HepG2 (cell line): ENCODE results near the gene CBL. TPM values are rescaled to one million over a fixed set of nuclear protein-coding genes. Genes with fewer than 3 reads are reported as not detected.

Experiments
- ATAC-seq: fragments of 200-7000 bp; cut with Tn5 transposase; 3 replicates; pipeline ENCODE4 v1.9.1; 2020; ENCODE audit warnings: mild to moderate bottlenecking, moderate library complexity
- BruUV-seq: library from RNA; stranded (reverse); fragments of 400-500 nt; replicated peaks from 2 replicates; lab custom pipeline; 2021; lab: Mats Ljungman, UMichigan
- CTCF ChIA-PET: fragments of 300-600 bp; formaldehyde crosslinking; extraction: SDS; loops from one replicate; lab custom pipeline; 2021; ENCODE audit warnings: low total read pairs, inconsistent platforms, low intra/inter-chr PET ratio; lab: Yijun Ruan, JAX
- POLR2A ChIA-PET: fragments of 350-600 bp; sonication (Branson Sonifier 250); formaldehyde crosslinking; loops from one replicate; lab custom pipeline; 2020; ENCODE audit warnings: antibody characterized with exemption, inconsistent platforms; lab: Yijun Ruan, JAX
- DNase-seq: peaks from one replicate; pipeline ENCODE4 v3.0.0-alpha.2; 2015; ENCODE audit warnings: low spot score
- FAIRE-seq: peaks from 3 replicates; lab custom pipeline; 2011; peaks lifted over from hg19 to GRCh38; lab: Jason Lieb, UNC
- H2AFZ ChIP-seq: one replicate; pipeline ENCODE4 v1.6.1; 2011; ENCODE audit warnings: low read length, inconsistent platforms
- H3K27ac ChIP-seq: fragments of 300-600 bp; 3 replicates; pipeline ENCODE4 v1.8.0; 2011; ENCODE audit warnings: mixed run types, mild to moderate bottlenecking, mixed read lengths, low read length, inconsistent platforms; ENCODE audit not compliant: insufficient read depth; ENCODE audit errors: extremely low read length
- H3K27me3 ChIP-seq, 2 experiments: fragments of 200-600 bp in 1 of 2; 2 replicates in 1 of 2; 3 replicates in 1 of 2; pipeline versions ENCODE4 v1.6.0 to v1.8.0; 2011; ENCODE audit warnings: low read length in 2 of 2, mild to moderate bottlenecking in 2 of 2, moderate library complexity in 2 of 2, inconsistent platforms in 1 of 2; ENCODE audit not compliant: insufficient read depth in 2 of 2, control insufficient read depth in 1 of 2
- H3K36me3 ChIP-seq, 2 experiments: fragments of 200-600 bp in 1 of 2; replicated peaks in 1 of 2; 2 replicates in 1 of 2; 3 replicates in 1 of 2; pipeline versions ENCODE4 v1.5.1 to v1.8.0; 2011; ENCODE audit warnings: low read length in 2 of 2, inconsistent platforms in 1 of 2; ENCODE audit not compliant: insufficient read depth in 2 of 2, control insufficient read depth in 1 of 2
- H3K4me1 ChIP-seq: 2 replicates; pipeline ENCODE4 v1.5.1; 2012; ENCODE audit warnings: low read length, inconsistent platforms; ENCODE audit not compliant: insufficient read depth
- H3K4me2 ChIP-seq: 2 replicates; pipeline ENCODE4 v1.6.0; 2011; ENCODE audit warnings: low read depth, low read length, inconsistent platforms
- H3K4me3 ChIP-seq, 3 experiments: fragments of 200-600 bp in 1 of 3; sonication (generic), shearing (Covaris generic) in 1 of 3; replicated peaks in 1 of 3; 2 replicates each; pipeline ENCODE4 v1.5.1; 2011 to 2016; ENCODE audit warnings: low read length in 3 of 3, inconsistent platforms in 2 of 3, low read depth in 2 of 3, mild to moderate bottlenecking in 2 of 3, control low read depth in 1 of 3, mixed read lengths in 1 of 3; ENCODE audit not compliant: insufficient read depth in 1 of 3
- H3K79me2 ChIP-seq: one replicate; pipeline ENCODE4 v1.6.1; 2011; ENCODE audit warnings: low read length, inconsistent platforms; ENCODE audit not compliant: insufficient read depth
- H3K9ac ChIP-seq: 2 replicates; pipeline ENCODE4 v1.6.0; 2011; ENCODE audit warnings: mild to moderate bottlenecking, low read depth, low read length, inconsistent platforms; ENCODE audit not compliant: insufficient read depth
- H3K9me3 ChIP-seq: 2 replicates; pipeline ENCODE4 v1.5.1; 2012; ENCODE audit warnings: mild to moderate bottlenecking, low read length
- H4K20me1 ChIP-seq: 2 replicates; pipeline ENCODE4 v1.6.0; 2011; ENCODE audit warnings: inconsistent platforms, mild to moderate bottlenecking, low read length, moderate library complexity; ENCODE audit not compliant: insufficient read depth
- ATF7 ChIP-seq, 2 experiments: fragments of 450-650 bp in 1 of 2; sonication (generic) in 1 of 2; formaldehyde crosslinking in 1 of 2; IDR thresholded peaks; 2 replicates each; pipeline versions ENCODE4 v1.4.0 to v1.6.1; 2016 to 2020; ENCODE audit warnings: antibody characterized with exemption in 1 of 2, mild to moderate bottlenecking in 1 of 2, missing genetic modification reagents in 1 of 2
- CCAR2 ChIP-seq: fragments of 200-400 bp; formaldehyde crosslinking; optimal IDR thresholded peaks from 2 replicates; pipeline ENCODE3; 2018; ENCODE audit warnings: low read depth, mild to moderate bottlenecking, low read length, moderate library complexity
- GTF2F1 ChIP-seq: fragments of 150-350 bp; IDR thresholded peaks from 2 replicates; pipeline ENCODE4 v1.6.1; 2014; ENCODE audit warnings: low read length
- JUNB ChIP-seq: sonication (generic); formaldehyde crosslinking; IDR thresholded peaks from 2 replicates; pipeline ENCODE4 v1.8.0; 2022; ENCODE audit warnings: missing genetic modification reagents, mild to moderate bottlenecking, borderline replicate concordance
- KDM5A ChIP-seq: fragments of 200-600 bp; sonication (generic); IDR thresholded peaks from 2 replicates; pipeline ENCODE4 v1.7.0; 2018; ENCODE audit warnings: antibody characterized with exemption, mild to moderate bottlenecking, low read length, borderline replicate concordance
- MBNL3 ChIP-seq: fragments of 250-450 bp; sonication (Bioruptor Pico); conservative IDR thresholded peaks from 2 replicates; pipeline ENCODE4 v1.8.0; 2022; ENCODE audit warnings: mild to moderate bottlenecking, inconsistent platforms
- SAFB2 ChIP-seq: sonication (generic); formaldehyde crosslinking; IDR thresholded peaks from 2 replicates; pipeline ENCODE4 v1.5.1; 2020; ENCODE audit warnings: missing genetic modification reagents, low read depth, mild to moderate bottlenecking, borderline replicate concordance
- XRCC5 ChIP-seq: fragments of 200-400 bp; formaldehyde crosslinking; optimal IDR thresholded peaks from 2 replicates; pipeline ENCODE3; 2017; ENCODE audit warnings: mild to moderate bottlenecking, low read length
- ZNF121 ChIP-seq: sonication (generic); formaldehyde crosslinking; IDR thresholded peaks from 2 replicates; pipeline ENCODE4 v1.5.0; 2020; ENCODE audit warnings: mild to moderate bottlenecking, missing genetic modification reagents
- ZSCAN9 ChIP-seq: IDR thresholded peaks from 2 replicates; pipeline ENCODE4 v1.6.1; 2016; ENCODE audit warnings: borderline replicate concordance
- WGBS: methylation state at CpG from one replicate; pipeline ENCODE4 v1.1.6; 2017; ENCODE audit warnings: low lambda C conversion rate; 5-methylcytosine and 5-hydroxymethylcytosine counted together
- in situ Hi-C: cut with HindIII; loops from 2 replicates; pipeline ENCODE4 v1.10.0; 2017; ENCODE audit warnings: low pct_unique_long_range_greater_than_20kb; ENCODE audit not compliant: extremely low pct_ligation_motif_present
- intact Hi-C: fragments of 100-400 bp; cut with micrococcal nuclease; formaldehyde crosslinking; loops from one replicate; pipeline ENCODE4 v1.10.0; 2022; ENCODE audit not compliant: unreplicated experiment
- polyA plus RNA-seq, 8 experiments: library from polyadenylated mRNA; depleted of rRNA in 3 of 8; stranded (reverse) in 7 of 8; unstranded in 1 of 8; fragments of >200 nt; fragmentation: Illumina TruSeq in 4 of 8; extraction: Trizol in 4 of 8; gene quantifications; 2 replicates each; pipeline versions ENCODE4 v1.2.1 to v1.2.3, GENCODE V29; 2011 to 2016; ENCODE audit warnings: low read depth in 4 of 8, missing spikeins in 1 of 8, mixed read lengths in 1 of 8; ENCODE audit not compliant: insufficient read depth in 1 of 8
- total RNA-seq, 5 experiments: library from RNA; depleted of rRNA; stranded (reverse); fragments of >200 nt; fragmentation: Illumina TruSeq; extraction: Trizol; gene quantifications; 2 replicates each; pipeline ENCODE4 v1.2.3, GENCODE V29; 2016; ENCODE audit warnings: low read depth in 1 of 5
- TF ChIP-seq, protein P1 (sequence below): sonication (generic); formaldehyde crosslinking; IDR thresholded peaks from 2 replicates; pipeline ENCODE4 v1.4.0; 2020; ENCODE audit warnings: missing genetic modification reagents, borderline replicate concordance
- TF ChIP-seq, protein P2 (sequence below): sonication (generic); formaldehyde crosslinking; IDR thresholded peaks from 2 replicates; pipeline ENCODE4 v1.5.0; 2020; ENCODE audit warnings: mild to moderate bottlenecking, missing genetic modification reagents, borderline replicate concordance
- TF ChIP-seq, protein P3 (sequence below): sonication (generic); formaldehyde crosslinking; IDR thresholded peaks from 2 replicates; pipeline ENCODE4 v1.5.1; 2020; ENCODE audit warnings: mild to moderate bottlenecking, missing genetic modification reagents, borderline replicate concordance

The CBL gene
- total and polyA plus RNA-seq, 2 of the 13 experiments (the other 11 are each of a cell fraction or from before 2014, with no cell fraction given) = 6.6 to 7.4 TPM

DNA sequence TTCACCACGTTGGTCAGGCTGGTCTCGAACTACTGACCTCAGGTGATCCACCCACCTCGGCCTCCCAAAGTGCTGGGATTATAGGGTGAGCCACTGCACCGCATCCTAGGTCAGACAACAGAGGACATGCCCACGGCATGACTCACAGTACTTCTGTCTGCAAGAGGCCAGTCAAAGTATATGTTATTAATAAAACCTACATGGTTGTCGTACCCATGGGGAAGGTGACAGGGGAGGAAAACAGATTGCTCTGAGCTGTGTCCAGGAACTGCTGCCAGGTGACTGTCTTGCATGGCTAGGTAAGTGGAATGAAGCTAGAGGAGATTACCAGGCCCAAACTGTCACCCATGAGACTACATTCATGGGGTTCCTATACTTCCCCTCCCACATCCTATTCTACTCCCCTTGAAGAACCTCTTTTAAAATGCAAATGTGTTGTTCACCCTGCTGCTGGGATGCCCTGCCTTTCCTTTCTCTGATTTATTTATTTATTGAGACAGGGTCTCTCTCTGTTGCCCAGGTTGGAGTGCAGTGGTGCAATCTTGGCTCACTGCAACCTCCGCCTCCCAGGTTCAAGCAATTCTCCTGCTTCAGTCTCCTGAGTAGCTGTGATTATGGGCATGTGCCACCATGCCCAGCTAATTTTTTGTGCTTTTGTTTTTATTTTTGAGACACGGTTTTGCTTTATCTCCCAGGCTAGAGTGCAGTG is 39.6 kb upstream of the CBL start:
- H3K4me2 ChIP-seq = peak overlapping the region; percentile 78
- FAIRE-seq (no peak), DNase-seq (peak; percentile 44), ATAC-seq (no peak)
- peak overlapping the region in 1 of 3 experiments; percentile 33; a peak in 1 of 6 replicates for H3K4me3 ChIP-seq
- H3K36me3 ChIP-seq = no peaks in the 10 kb centered on the region
- ChIA-PET CTCF (no interaction called here), POLR2A (interaction anchor here (1.3 to 3.6 kb wide), 3 partner anchors 19 to 81 kb away, joined by 4 to 31 read pairs (median 10); partner anchors contain the start of genes HINFP and NHERF4)
- H3K4me1 ChIP-seq = peaks cover 39% of the 10 kb centered on the region
- no peak overlapping the region for H3K9ac ChIP-seq
- no peaks in the 10 kb centered on the region for H3K9me3 ChIP-seq
- no peaks in the 10 kb centered on the region for H4K20me1 ChIP-seq
- in situ Hi-C loops = no loop called here
- H2AFZ ChIP-seq = no peak overlapping the region
- H3K79me2 ChIP-seq = no peaks in the 10 kb centered on the region
- WGBS = 9% methylated on average over 5 of the region's 8 CpGs
- no TSS peak for BruUV-seq
- H3K27ac ChIP-seq = no peak overlapping the region
- intact Hi-C loops = no loop called here
- peaks cover 3 to 16% of the 10 kb centered on the region in 2 experiments; a peak in 3 of 5 replicates for H3K27me3 ChIP-seq
- TF ChIP-seq, protein P1, sequence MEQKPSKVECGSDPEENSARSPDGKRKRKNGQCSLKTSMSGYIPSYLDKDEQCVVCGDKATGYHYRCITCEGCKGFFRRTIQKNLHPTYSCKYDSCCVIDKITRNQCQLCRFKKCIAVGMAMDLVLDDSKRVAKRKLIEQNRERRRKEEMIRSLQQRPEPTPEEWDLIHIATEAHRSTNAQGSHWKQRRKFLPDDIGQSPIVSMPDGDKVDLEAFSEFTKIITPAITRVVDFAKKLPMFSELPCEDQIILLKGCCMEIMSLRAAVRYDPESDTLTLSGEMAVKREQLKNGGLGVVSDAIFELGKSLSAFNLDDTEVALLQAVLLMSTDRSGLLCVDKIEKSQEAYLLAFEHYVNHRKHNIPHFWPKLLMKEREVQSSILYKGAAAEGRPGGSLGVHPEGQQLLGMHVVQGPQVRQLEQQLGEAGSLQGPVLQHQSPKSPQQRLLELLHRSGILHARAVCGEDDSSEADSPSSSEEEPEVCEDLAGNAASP (CRISPR knock-in tag) = no peak
- no peak for TF ChIP-seq GTF2F1
- no peak for TF ChIP-seq MBNL3 (CRISPR knock-in tag)
- TF ChIP-seq, protein P2, sequence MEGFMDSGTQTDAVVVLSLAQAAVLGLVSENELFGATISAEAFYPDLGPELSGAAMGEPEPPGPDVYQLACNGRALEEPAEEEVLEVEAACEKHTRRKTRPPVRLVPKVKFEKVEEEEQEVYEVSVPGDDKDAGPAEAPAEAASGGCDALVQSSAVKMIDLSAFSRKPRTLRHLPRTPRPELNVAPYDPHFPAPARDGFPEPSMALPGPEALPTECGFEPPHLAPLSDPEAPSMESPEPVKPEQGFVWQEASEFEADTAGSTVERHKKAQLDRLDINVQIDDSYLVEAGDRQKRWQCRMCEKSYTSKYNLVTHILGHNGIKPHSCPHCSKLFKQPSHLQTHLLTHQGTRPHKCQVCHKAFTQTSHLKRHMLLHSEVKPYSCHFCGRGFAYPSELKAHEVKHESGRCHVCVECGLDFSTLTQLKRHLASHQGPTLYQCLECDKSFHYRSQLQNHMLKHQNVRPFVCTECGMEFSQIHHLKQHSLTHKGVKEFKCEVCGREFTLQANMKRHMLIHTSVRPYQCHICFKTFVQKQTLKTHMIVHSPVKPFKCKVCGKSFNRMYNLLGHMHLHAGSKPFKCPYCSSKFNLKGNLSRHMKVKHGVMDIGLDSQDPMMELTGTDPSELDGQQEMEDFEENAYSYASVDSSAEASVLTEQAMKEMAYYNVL (CRISPR knock-in tag) = no peak
- no peak for TF ChIP-seq KDM5A
- no peak for TF ChIP-seq XRCC5
- no peak for TF ChIP-seq ATF7 (IDR thresholded peaks at IDR 0.05)
- TF ChIP-seq ATF7 (CRISPR knock-in tag; IDR thresholded peaks at IDR 0.05) = no peak
- TF ChIP-seq SAFB2 (CRISPR knock-in tag) = no peak
- no peak for TF ChIP-seq ZSCAN9 (CRISPR knock-in tag)
- peak; percentile 17; the same call in 1 of the 2 replicates for TF ChIP-seq JUNB
- TF ChIP-seq, protein P3, sequence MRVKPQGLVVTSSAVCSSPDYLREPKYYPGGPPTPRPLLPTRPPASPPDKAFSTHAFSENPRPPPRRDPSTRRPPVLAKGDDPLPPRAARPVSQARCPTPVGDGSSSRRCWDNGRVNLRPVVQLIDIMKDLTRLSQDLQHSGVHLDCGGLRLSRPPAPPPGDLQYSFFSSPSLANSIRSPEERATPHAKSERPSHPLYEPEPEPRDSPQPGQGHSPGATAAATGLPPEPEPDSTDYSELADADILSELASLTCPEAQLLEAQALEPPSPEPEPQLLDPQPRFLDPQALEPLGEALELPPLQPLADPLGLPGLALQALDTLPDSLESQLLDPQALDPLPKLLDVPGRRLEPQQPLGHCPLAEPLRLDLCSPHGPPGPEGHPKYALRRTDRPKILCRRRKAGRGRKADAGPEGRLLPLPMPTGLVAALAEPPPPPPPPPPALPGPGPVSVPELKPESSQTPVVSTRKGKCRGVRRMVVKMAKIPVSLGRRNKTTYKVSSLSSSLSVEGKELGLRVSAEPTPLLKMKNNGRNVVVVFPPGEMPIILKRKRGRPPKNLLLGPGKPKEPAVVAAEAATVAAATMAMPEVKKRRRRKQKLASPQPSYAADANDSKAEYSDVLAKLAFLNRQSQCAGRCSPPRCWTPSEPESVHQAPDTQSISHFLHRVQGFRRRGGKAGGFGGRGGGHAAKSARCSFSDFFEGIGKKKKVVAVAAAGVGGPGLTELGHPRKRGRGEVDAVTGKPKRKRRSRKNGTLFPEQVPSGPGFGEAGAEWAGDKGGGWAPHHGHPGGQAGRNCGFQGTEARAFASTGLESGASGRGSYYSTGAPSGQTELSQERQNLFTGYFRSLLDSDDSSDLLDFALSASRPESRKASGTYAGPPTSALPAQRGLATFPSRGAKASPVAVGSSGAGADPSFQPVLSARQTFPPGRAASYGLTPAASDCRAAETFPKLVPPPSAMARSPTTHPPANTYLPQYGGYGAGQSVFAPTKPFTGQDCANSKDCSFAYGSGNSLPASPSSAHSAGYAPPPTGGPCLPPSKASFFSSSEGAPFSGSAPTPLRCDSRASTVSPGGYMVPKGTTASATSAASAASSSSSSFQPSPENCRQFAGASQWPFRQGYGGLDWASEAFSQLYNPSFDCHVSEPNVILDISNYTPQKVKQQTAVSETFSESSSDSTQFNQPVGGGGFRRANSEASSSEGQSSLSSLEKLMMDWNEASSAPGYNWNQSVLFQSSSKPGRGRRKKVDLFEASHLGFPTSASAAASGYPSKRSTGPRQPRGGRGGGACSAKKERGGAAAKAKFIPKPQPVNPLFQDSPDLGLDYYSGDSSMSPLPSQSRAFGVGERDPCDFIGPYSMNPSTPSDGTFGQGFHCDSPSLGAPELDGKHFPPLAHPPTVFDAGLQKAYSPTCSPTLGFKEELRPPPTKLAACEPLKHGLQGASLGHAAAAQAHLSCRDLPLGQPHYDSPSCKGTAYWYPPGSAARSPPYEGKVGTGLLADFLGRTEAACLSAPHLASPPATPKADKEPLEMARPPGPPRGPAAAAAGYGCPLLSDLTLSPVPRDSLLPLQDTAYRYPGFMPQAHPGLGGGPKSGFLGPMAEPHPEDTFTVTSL (CRISPR knock-in tag) = no peak
- peak; percentile 68; the same call in 1 of the 2 replicates for TF ChIP-seq ZNF121 (CRISPR knock-in tag)
- TF ChIP-seq CCAR2 = no peak
